Right lobe of liver (tissue), 6 donors: ENCODE data around the gene ASTL. TPM values are rescaled to one million over a fixed set of nuclear protein-coding genes. Genes with fewer than 3 reads are reported as not detected.

Experiments
- ATAC-seq, 4 donors: fragments of 200-7000 bp; cut with Tn5 transposase; one replicate each; pipeline ENCODE4 v1.9.1; 2020; ENCODE audit warnings: mild to moderate bottlenecking in 4 of 4, moderate library complexity in 4 of 4
- DNase-seq, 3 donors: peaks; one replicate each; pipeline ENCODE4 v3.0.0-alpha.2; 2020
- H3K27ac ChIP-seq, 3 donors: fragments of 200-600 bp; one replicate each; pipeline ENCODE4 v1.8.0; 2022
- H3K27me3 ChIP-seq, 2 donors: fragments of 200-600 bp; one replicate each; pipeline ENCODE4 v1.8.0; 2022
- H3K36me3 ChIP-seq, 4 donors: fragments of 200-600 bp; sonication (generic) in 1 of 4; one replicate each; pipeline versions ENCODE4 v1.5.1 to v1.8.0; 2017 to 2022; ENCODE audit warnings: control low read depth in 1 of 4
- H3K4me1 ChIP-seq, 4 donors: fragments of 200-600 bp; sonication (generic) in 1 of 4; one replicate each; pipeline versions ENCODE4 v1.5.1 to v1.8.0; 2017 to 2022; ENCODE audit warnings: control low read depth in 1 of 4
- H3K4me3 ChIP-seq, 3 donors: fragments of 200-600 bp; one replicate each; pipeline ENCODE4 v1.8.0; 2022
- H3K9me3 ChIP-seq, 4 donors: fragments of 200-600 bp; sonication (generic) in 1 of 4; one replicate each; pipeline versions ENCODE4 v1.5.1 to v1.8.0; 2017 to 2022; ENCODE audit warnings: control low read depth in 1 of 4
- CTCF ChIP-seq, 4 donors: fragments of 200-600 bp in 3 of 4; fragments of 450-650 bp in 1 of 4; IDR thresholded peaks; one replicate each; pipeline versions ENCODE4 v1.5.1 to v1.8.0; 2016 to 2022; ENCODE audit warnings: antibody characterized with exemption in 4 of 4, mild to moderate bottlenecking in 2 of 4
- POLR2A ChIP-seq: fragments of 450-650 bp; IDR thresholded peaks from one replicate; pipeline ENCODE4 v1.6.1; 2017; ENCODE audit warnings: antibody characterized with exemption, mild to moderate bottlenecking
- WGBS: methylation state at CpG from one replicate; pipeline ENCODE4 v1.1.6; 2018; ENCODE audit warnings: low coverage, low lambda C conversion rate; ENCODE audit not compliant: insufficient coverage; ENCODE audit errors: missing lambda C conversion rate; 5-methylcytosine and 5-hydroxymethylcytosine counted together
- intact Hi-C, 2 donors: fragments of 100-400 bp; cut with DNase I; formaldehyde crosslinking; loops; one replicate each; pipeline versions ENCODE4 v1.11.2 to v1.14.1; 2022
- total RNA-seq, 6 experiments: library from RNA; depleted of rRNA in 2 of 6; stranded (reverse); fragments of >200 nt in 2 of 6; fragmentation: NEBNext Ultra II Directional in 3 of 6; extraction: Animal tissue kit (Norgen Biotek cat#: 25700) in 3 of 6; gene quantifications; one replicate each; pipeline versions ENCODE4 v1.1.0 to v1.2.4, GENCODE V29; 2016 to 2023
- donor health status: DM: no; HTN: yes; CAD: no.
- donor health status: DM: no; HTN: no; CAD: no.
- donor health status: DM: no; HTN: no; CAD: no.
- donor health status: DM: no; HTN: yes; CAD: no.
- donor health status: DM: no; HTN: yes; CAD: no.

ASTL gene
- total RNA-seq, 6 experiments from 2014 or later = not detected

DNA sequence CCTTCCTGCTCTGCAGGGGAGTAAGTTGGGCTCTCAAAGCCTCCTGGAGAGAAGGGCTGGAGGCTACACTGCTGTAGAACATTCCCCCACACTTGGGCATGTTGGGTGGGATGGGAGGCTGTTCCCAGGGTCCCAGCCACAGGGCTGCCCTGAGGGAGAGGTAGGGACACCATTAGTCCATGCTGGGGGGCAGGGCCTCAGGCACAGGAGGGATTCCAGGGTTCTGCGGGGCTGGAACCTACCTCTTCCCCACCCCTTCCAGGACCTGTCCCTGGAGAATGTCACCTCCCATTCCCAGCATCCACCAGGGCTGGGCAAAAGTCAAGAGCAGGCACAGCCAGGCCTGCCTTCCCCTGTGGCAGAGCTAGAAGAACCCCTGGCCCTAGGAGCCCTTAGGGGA is 15.0 kb downstream of the ASTL start:
- no peaks in the 10 kb centered on the region for H3K4me1 ChIP-seq
- H3K27me3 ChIP-seq = no peaks in the 10 kb centered on the region
- intact Hi-C loops = no loop called here
- H3K9me3 ChIP-seq = no peaks in the 10 kb centered on the region
- DNase-seq = no peak
- WGBS = no CpG with 5 or more reads among the region's 1 CpG
- ATAC-seq = no peak
- no peaks in the 10 kb centered on the region for H3K36me3 ChIP-seq
- TF ChIP-seq CTCF (IDR thresholded peaks at IDR 0.05) (no peak), POLR2A (no peak)
- no peak overlapping the region for H3K27ac ChIP-seq
- no peak overlapping the region for H3K4me3 ChIP-seq

DNA sequence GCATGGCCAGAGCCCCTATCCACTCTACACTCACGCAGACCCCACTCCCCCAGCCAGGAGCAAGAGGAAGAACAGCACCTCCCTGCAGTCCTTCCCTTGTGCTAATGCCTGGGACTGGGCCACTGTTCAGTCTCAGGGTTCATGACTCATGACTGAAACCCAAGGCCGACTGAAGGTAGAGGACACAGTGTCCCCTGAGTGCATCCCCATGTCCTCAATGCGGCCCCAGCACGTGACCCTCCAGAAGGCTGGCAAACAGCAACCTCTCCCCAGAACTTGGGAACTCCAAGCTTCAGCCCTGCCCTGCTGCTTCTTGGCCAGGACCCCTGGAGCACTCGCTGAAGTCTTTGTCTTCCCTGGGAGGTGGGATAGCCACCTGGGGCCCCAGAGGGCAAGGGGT is 15.9 kb downstream of the ASTL start:
- ATAC-seq (no peak), DNase-seq (no peak)
- Histone ChIP-seq H3K36me3 (no peaks in the 10 kb centered on the region), H3K4me3 (no peak overlapping the region), H3K27ac (no peak overlapping the region), H3K27me3 (no peaks in the 10 kb centered on the region), H3K9me3 (no peaks in the 10 kb centered on the region), H3K4me1 (no peaks in the 10 kb centered on the region)
- no peak for TF ChIP-seq CTCF (IDR thresholded peaks at IDR 0.05)
- no peak for TF ChIP-seq POLR2A
- 67% methylated on average over 1 of the region's 5 CpGs for WGBS
- intact Hi-C loops = no loop called here

GRCh38 chr2:96121414-96121813 is 16.9 kb downstream of the ASTL start:
- intact Hi-C loops = no loop called here
- Histone ChIP-seq H3K27ac (no peak overlapping the region), H3K27me3 (no peaks in the 10 kb centered on the region), H3K4me1 (peaks cover 0 to 5% (median 0%) of the 10 kb centered on the region in 4 donors), H3K4me3 (no peak overlapping the region), H3K9me3 (no peaks in the 10 kb centered on the region), H3K36me3 (no peaks in the 10 kb centered on the region)
- ATAC-seq (no peak), DNase-seq (no peak)
- TF ChIP-seq CTCF (IDR thresholded peaks at IDR 0.05) = no peak
- no peak for TF ChIP-seq POLR2A
- WGBS = 81% methylated on average over 4 of the region's 4 CpGs

GRCh38 chr2:96120991-96121390 is 17.3 kb downstream of the ASTL start:
- WGBS = 38% methylated on average over 6 of the region's 7 CpGs

More at GRCh38 chr2:96120991-96121390, 17.3 kb downstream of the ASTL start:
- Histone ChIP-seq H3K9me3 (no peaks in the 10 kb centered on the region), H3K4me1 (peaks cover 0 to 6% (median 0%) of the 10 kb centered on the region in 4 donors), H3K4me3 (no peak overlapping the region), H3K27me3 (no peaks in the 10 kb centered on the region), H3K27ac (no peak overlapping the region), H3K36me3 (no peaks in the 10 kb centered on the region)
- ATAC-seq (no peak), DNase-seq (no peak)
- no peak for TF ChIP-seq CTCF (IDR thresholded peaks at IDR 0.05)
- TF ChIP-seq POLR2A = no peak
- intact Hi-C loops = no loop called here
